Loucy (cell line): ENCODE measurements around the gene PYCARD.

Experiments
- H2AFZ ChIP-seq: fragments of 200-600 bp; sonication (generic); 2 replicates; pipeline ENCODE4 v1.6.0; 2016; ENCODE audit warnings: antibody characterized with exemption, mild to moderate bottlenecking, low read length, moderate library complexity
- H3F3A ChIP-seq: fragments of 200-600 bp; 2 replicates; pipeline ENCODE4 v1.6.0; 2016; ENCODE audit warnings: antibody characterized with exemption, low read depth, mild to moderate bottlenecking
- H3K27me3 ChIP-seq: fragments of 200-600 bp; sonication (generic); 2 replicates; pipeline ENCODE4 v1.6.1; 2014; ENCODE audit warnings: low read length, mild to moderate bottlenecking; ENCODE audit not compliant: insufficient read depth, poor library complexity, severe bottlenecking
- H3K36me3 ChIP-seq: fragments of 200-600 bp; sonication (generic); 2 replicates; pipeline ENCODE4 v1.6.1; 2016; ENCODE audit warnings: low read length; ENCODE audit not compliant: insufficient read depth
- H3K4me1 ChIP-seq: fragments of 200-600 bp; sonication (generic); 2 replicates; pipeline ENCODE4 v1.5.1; 2014; ENCODE audit warnings: low read length, mild to moderate bottlenecking; ENCODE audit not compliant: insufficient read depth, poor library complexity, severe bottlenecking
- H3K4me2 ChIP-seq: fragments of 200-600 bp; sonication (generic); 2 replicates; pipeline ENCODE4 v1.6.0; 2014; ENCODE audit warnings: antibody characterized with exemption, low read length, low read depth, mild to moderate bottlenecking; ENCODE audit not compliant: poor library complexity, severe bottlenecking
- H3K4me3 ChIP-seq: fragments of 200-600 bp; sonication (generic); 2 replicates; pipeline ENCODE4 v1.5.1; 2014; ENCODE audit warnings: low read length, mild to moderate bottlenecking, mixed read lengths; ENCODE audit not compliant: poor library complexity, severe bottlenecking
- H3K79me2 ChIP-seq: fragments of 200-600 bp; sonication (generic); 2 replicates; pipeline ENCODE4 v1.6.1; 2014; ENCODE audit warnings: low read length; ENCODE audit not compliant: insufficient read depth
- H3K9ac ChIP-seq: fragments of 200-600 bp; sonication (generic); 2 replicates; pipeline ENCODE4 v1.6.0; 2014; ENCODE audit warnings: mild to moderate bottlenecking, low read depth, low read length, moderate library complexity; ENCODE audit not compliant: poor library complexity, severe bottlenecking
- H3K9me2 ChIP-seq: fragments of 200-600 bp; sonication (generic); replicated peaks from 2 replicates; pipeline ENCODE4 v1.6.1; 2016; ENCODE audit warnings: low read depth, low read length, mixed read lengths
- H3K9me3 ChIP-seq: fragments of 200-600 bp; sonication (generic); 2 replicates; pipeline ENCODE4 v1.6.1; 2014; ENCODE audit warnings: mild to moderate bottlenecking, antibody characterized with exemption, low read length, low read depth; ENCODE audit not compliant: insufficient read depth
- H4K20me1 ChIP-seq: fragments of 200-600 bp; sonication (generic); 2 replicates; pipeline ENCODE4 v1.6.0; 2014; ENCODE audit warnings: antibody characterized with exemption, low read length, mild to moderate bottlenecking; ENCODE audit not compliant: insufficient read depth, poor library complexity, severe bottlenecking
- EZH2phosphoT487 ChIP-seq: fragments of 200-600 bp; IDR thresholded peaks from 2 replicates; pipeline ENCODE4 v1.6.1; 2018; ENCODE audit warnings: antibody characterized with exemption, mild to moderate bottlenecking, moderate library complexity, borderline replicate concordance
- TF ChIP-seq, protein P1 (sequence below): fragments of 200-600 bp; sonication (generic); conservative IDR thresholded peaks from 2 replicates; pipeline ENCODE4 v1.5.1; 2014; ENCODE audit warnings: mild to moderate bottlenecking, antibody characterized with exemption, low read length

Gene PYCARD

DNA sequence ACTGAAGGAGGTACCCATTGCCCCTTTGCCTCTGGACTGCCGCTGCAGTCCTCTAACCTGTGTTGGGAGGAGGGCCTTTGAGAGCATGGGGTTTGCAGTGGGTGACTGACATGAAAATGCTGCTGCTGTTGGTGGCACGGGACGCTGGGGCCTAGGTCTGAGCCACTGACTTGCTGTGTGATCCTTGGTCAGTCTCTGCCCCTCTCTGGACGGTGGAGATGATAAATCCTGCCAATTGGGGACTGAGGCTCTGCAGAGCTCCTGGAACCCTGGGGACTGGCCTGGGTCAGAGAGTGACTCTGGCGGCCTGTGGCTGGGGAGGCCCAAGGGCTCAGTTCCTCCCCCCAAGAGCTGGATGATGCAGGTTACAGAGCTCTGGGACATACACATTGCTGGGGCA is 20.5 kb upstream of the PYCARD start:
- H2AFZ ChIP-seq, result no peak overlapping the region
- no peak overlapping the region for H3K4me2 ChIP-seq
- H3K9ac ChIP-seq, result no peak overlapping the region
- H3K9me2 ChIP-seq, result no peaks in the 10 kb centered on the region
- H4K20me1 ChIP-seq, result no peaks in the 10 kb centered on the region
- H3K36me3 ChIP-seq, result no peaks in the 10 kb centered on the region
- H3K27me3 ChIP-seq, result no peaks in the 10 kb centered on the region
- TF ChIP-seq EZH2phosphoT487, result no peak
- TF ChIP-seq, protein P1, sequence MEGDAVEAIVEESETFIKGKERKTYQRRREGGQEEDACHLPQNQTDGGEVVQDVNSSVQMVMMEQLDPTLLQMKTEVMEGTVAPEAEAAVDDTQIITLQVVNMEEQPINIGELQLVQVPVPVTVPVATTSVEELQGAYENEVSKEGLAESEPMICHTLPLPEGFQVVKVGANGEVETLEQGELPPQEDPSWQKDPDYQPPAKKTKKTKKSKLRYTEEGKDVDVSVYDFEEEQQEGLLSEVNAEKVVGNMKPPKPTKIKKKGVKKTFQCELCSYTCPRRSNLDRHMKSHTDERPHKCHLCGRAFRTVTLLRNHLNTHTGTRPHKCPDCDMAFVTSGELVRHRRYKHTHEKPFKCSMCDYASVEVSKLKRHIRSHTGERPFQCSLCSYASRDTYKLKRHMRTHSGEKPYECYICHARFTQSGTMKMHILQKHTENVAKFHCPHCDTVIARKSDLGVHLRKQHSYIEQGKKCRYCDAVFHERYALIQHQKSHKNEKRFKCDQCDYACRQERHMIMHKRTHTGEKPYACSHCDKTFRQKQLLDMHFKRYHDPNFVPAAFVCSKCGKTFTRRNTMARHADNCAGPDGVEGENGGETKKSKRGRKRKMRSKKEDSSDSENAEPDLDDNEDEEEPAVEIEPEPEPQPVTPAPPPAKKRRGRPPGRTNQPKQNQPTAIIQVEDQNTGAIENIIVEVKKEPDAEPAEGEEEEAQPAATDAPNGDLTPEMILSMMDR, result no peak
- no peaks in the 10 kb centered on the region for H3K4me1 ChIP-seq
- H3F3A ChIP-seq, result no peaks in the 10 kb centered on the region
- no peaks in the 10 kb centered on the region for H3K79me2 ChIP-seq
- H3K9me3 ChIP-seq, result no peaks in the 10 kb centered on the region
- no peak overlapping the region for H3K4me3 ChIP-seq

DNA sequence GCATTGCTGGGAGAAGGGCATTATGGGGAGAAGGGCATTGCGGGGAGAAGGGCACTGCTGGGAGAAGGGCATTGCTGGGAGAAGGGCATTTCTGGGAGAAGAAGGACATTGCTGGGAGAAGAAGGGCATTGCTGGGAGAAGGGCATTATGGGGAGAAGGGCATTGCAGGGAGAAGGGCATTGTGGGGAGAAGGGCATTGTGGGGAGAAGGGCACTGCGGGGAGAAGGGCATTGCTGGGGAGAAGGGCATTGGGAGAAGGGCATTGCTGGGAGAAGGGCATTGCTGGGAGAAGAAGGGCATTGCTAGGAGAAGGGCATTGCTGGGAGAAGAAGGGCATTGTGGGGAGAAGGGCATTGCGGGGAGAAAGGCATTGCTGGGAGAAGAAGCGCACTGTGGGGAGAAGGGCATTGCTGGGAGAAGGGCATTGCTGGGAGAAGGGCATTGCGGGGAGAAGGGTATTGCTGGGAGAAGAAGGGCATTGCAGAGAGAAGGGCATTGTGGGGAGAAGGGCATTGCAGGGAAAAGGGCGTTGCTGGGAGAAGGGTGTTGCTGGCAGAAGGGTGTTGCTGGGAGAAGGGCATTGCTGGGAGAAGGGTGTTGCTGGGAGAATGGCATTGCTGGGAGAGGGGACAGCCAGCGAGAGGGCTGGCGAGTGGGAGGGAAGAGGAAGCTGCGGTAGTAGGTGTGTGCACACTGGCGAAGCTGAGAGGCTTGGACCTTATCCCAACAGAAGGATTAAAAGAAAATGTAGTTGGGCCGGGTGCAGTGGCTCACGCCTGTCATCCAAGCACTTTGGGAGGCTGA is 19.0 kb upstream of the PYCARD start:
- no peaks in the 10 kb centered on the region for H4K20me1 ChIP-seq

DNA sequence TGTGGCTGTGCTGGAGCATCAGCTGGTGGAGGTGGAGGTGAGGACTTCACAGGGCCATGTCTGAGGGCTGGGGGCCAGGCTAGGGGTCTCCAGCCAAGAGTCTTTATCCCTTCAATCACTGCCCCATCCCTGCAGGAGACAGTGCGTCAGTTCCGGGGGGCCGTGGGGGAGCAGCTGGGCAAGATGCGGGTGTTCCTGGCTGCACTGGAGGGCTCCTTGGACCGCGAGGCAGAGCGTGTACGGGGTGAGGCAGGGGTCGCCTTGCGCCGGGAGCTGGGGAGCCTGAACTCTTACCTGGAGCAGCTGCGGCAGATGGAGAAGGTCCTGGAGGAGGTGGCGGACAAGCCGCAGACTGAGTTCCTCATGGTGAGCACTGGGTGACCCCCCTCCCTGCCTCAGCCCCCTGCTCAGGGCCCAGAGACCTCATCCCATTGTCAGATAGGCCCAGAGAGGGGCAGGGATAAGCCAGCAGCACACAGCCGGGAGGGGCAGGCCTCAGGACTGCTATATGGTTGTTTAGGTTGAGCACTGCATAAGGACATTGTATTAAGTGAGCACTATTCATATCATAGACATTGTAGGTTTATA is 16.7 kb upstream of the PYCARD start:
- no peaks in the 10 kb centered on the region for H3K27me3 ChIP-seq
- H2AFZ ChIP-seq, result no peak overlapping the region
- no peaks in the 10 kb centered on the region for H3K79me2 ChIP-seq
- H3F3A ChIP-seq, result no peaks in the 10 kb centered on the region
- no peak overlapping the region for H3K4me3 ChIP-seq
- H3K9me3 ChIP-seq, result no peaks in the 10 kb centered on the region
- no peak for TF ChIP-seq EZH2phosphoT487
- no peak overlapping the region for H3K9ac ChIP-seq
- H3K36me3 ChIP-seq, result no peaks in the 10 kb centered on the region
- no peaks in the 10 kb centered on the region for H3K4me1 ChIP-seq
- no peaks in the 10 kb centered on the region for H3K9me2 ChIP-seq
- H4K20me1 ChIP-seq, result no peaks in the 10 kb centered on the region
- no peak overlapping the region for H3K4me2 ChIP-seq

More for the DNA sequence above, 19.0 kb upstream of the PYCARD start:
- no peaks in the 10 kb centered on the region for H3K4me1 ChIP-seq
- no peak overlapping the region for H3K4me3 ChIP-seq
- H3F3A ChIP-seq, result no peaks in the 10 kb centered on the region
- H3K4me2 ChIP-seq, result no peak overlapping the region
- no peaks in the 10 kb centered on the region for H3K27me3 ChIP-seq
- no peaks in the 10 kb centered on the region for H3K36me3 ChIP-seq
- H3K79me2 ChIP-seq, result no peaks in the 10 kb centered on the region
- H3K9me3 ChIP-seq, result no peaks in the 10 kb centered on the region
- H3K9me2 ChIP-seq, result no peaks in the 10 kb centered on the region
- TF ChIP-seq, protein P1, result no peak
- TF ChIP-seq EZH2phosphoT487, result no peak
- H3K9ac ChIP-seq, result no peak overlapping the region
- no peak overlapping the region for H2AFZ ChIP-seq
